Neural progenitor cell (in vitro differentiated cells): ENCODE results near the gene RALGAPA2. TPM values are rescaled to one million over a fixed set of nuclear protein-coding genes. Genes with fewer than 3 reads are reported as not detected.
A peak's percentile ranks its signal among the peaks of the same experiment; 100 is the strongest.

Source experiments
- DNase-seq: peaks from one replicate; pipeline ENCODE4 v3.0.0-alpha.2; 2016; ENCODE audit warnings: low spot score
- H2AFZ ChIP-seq: fragments of 200-600 bp; sonication (generic); replicated peaks from 2 replicates; pipeline ENCODE4 v1.6.1; 2016; ENCODE audit warnings: antibody characterized with exemption
- H3F3A ChIP-seq: fragments of 200-600 bp; sonication (generic); 2 replicates; pipeline ENCODE4 v1.6.1; 2016; ENCODE audit warnings: antibody characterized with exemption, low read depth
- H3K27ac ChIP-seq: fragments of 200-600 bp; sonication (generic); 2 replicates; pipeline ENCODE4 v1.5.1; 2016; ENCODE audit warnings: mild to moderate bottlenecking
- H3K27me3 ChIP-seq: fragments of 200-600 bp; sonication (generic); 2 replicates; pipeline ENCODE4 v1.6.1; 2016; ENCODE audit warnings: mild to moderate bottlenecking, moderate library complexity
- H3K36me3 ChIP-seq: fragments of 200-600 bp; sonication (generic); 2 replicates; pipeline ENCODE4 v1.5.1; 2016
- H3K4me1 ChIP-seq: fragments of 200-600 bp; sonication (generic); 2 replicates; pipeline ENCODE4 v1.6.1; 2016; ENCODE audit warnings: mixed run types
- H3K4me2 ChIP-seq: fragments of 200-600 bp; sonication (generic); 2 replicates; pipeline ENCODE4 v1.6.1; 2016
- H3K4me3 ChIP-seq: fragments of 200-600 bp; sonication (generic); 2 replicates; pipeline ENCODE4 v1.5.1; 2016
- H3K79me2 ChIP-seq: fragments of 200-600 bp; sonication (generic); 2 replicates; pipeline ENCODE4 v1.6.1; 2016; ENCODE audit warnings: low read depth
- H3K9ac ChIP-seq: fragments of 200-600 bp; sonication (generic); 2 replicates; pipeline ENCODE4 v1.6.1; 2016
- H3K9me3 ChIP-seq: fragments of 200-600 bp; sonication (generic); 2 replicates; pipeline ENCODE4 v1.5.1; 2016; ENCODE audit warnings: low read depth
- H4K20me1 ChIP-seq: fragments of 200-600 bp; sonication (generic); 2 replicates; pipeline ENCODE4 v1.6.1; 2016; ENCODE audit warnings: low read depth
- H3K27ac Mint-ChIP-seq: 3 replicates; pipeline ENCODE4 v1.8.0; 2021; ENCODE audit warnings: mixed read lengths
- H3K27me3 Mint-ChIP-seq: 2 replicates; pipeline ENCODE4 v1.8.0; 2022; ENCODE audit warnings: low read depth, mild to moderate bottlenecking, inconsistent platforms, moderate library complexity, mixed read lengths; ENCODE audit not compliant: insufficient read depth
- H3K36me3 Mint-ChIP-seq: 3 replicates; pipeline ENCODE4 v1.8.0; 2021; ENCODE audit warnings: mixed read lengths
- H3K4me1 Mint-ChIP-seq: 3 replicates; pipeline ENCODE4 v1.8.0; 2021; ENCODE audit warnings: mixed read lengths
- H3K4me3 Mint-ChIP-seq: 3 replicates; pipeline ENCODE4 v1.8.0; 2021; ENCODE audit warnings: mild to moderate bottlenecking, moderate library complexity, mixed read lengths
- H3K9me3 Mint-ChIP-seq: 3 replicates; pipeline ENCODE4 v1.8.0; 2020; ENCODE audit warnings: mixed read lengths
- EZH2 ChIP-seq: fragments of 200-600 bp; sonication (generic); IDR thresholded peaks from 2 replicates; pipeline ENCODE4 v1.6.1; 2017; ENCODE audit warnings: antibody characterized with exemption, mild to moderate bottlenecking, moderate library complexity
- EZH2phosphoT487 ChIP-seq: fragments of 200-600 bp; sonication (generic); IDR thresholded peaks from 2 replicates; pipeline ENCODE4 v1.6.1; 2017; ENCODE audit warnings: antibody characterized with exemption
- total RNA-seq: library from RNA; depleted of rRNA; stranded (reverse); fragments of >200 nt; gene quantifications from 2 replicates; pipeline ENCODE4 v1.2.3, GENCODE V29; 2015; ENCODE audit warnings: low replicate concordance
- TF ChIP-seq, protein P1 (sequence below): fragments of 200-600 bp; sonication (generic); IDR thresholded peaks from 2 replicates; pipeline ENCODE4 v1.5.1; 2017; ENCODE audit warnings: antibody characterized with exemption, mild to moderate bottlenecking

RALGAPA2 gene
- total RNA-seq, 1 donor from 2014 or later: 25.9 TPM

DNA sequence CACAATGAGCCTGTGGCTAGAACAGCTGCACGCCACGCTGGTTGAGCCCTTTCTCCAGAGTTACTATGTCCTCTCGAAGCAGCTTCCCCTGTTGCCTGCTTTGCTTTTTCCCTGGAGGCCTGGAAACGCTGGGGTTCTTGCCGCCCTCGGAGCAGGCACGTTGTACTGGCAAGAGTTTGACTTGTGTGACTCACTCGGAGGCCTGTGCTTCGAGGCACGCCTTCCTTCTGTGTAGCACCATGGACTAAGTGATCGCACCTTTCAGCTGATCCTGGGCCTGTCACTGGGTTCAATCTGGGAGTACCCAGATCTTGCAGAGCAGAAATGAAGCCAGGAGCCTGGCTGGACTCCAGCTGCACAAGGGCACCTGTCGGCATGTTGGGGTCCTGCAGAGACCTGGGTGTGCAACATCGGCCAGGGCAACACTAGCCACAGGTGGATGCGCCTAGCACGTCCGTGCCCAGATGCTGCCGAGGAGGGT is 339.3 kb downstream of the RALGAPA2 start:
- no peak overlapping the region for H3K4me3 ChIP-seq
- DNase-seq: no peak
- peaks cover 30% of the 10 kb centered on the region for H4K20me1 ChIP-seq
- no peak overlapping the region for H3K9ac ChIP-seq
- peaks cover 84% of the 10 kb centered on the region for H3K27me3 ChIP-seq
- peak overlapping the region; percentile 1 for H3K4me2 ChIP-seq
- peaks cover 18% of the 10 kb centered on the region for H3K4me1 Mint-ChIP-seq
- H3K36me3 ChIP-seq: no peaks in the 10 kb centered on the region
- peaks cover 7% of the 10 kb centered on the region for H3K4me1 ChIP-seq
- H3K27ac ChIP-seq: no peak overlapping the region
- H2AFZ ChIP-seq: no peak overlapping the region
- TF ChIP-seq, protein P1, sequence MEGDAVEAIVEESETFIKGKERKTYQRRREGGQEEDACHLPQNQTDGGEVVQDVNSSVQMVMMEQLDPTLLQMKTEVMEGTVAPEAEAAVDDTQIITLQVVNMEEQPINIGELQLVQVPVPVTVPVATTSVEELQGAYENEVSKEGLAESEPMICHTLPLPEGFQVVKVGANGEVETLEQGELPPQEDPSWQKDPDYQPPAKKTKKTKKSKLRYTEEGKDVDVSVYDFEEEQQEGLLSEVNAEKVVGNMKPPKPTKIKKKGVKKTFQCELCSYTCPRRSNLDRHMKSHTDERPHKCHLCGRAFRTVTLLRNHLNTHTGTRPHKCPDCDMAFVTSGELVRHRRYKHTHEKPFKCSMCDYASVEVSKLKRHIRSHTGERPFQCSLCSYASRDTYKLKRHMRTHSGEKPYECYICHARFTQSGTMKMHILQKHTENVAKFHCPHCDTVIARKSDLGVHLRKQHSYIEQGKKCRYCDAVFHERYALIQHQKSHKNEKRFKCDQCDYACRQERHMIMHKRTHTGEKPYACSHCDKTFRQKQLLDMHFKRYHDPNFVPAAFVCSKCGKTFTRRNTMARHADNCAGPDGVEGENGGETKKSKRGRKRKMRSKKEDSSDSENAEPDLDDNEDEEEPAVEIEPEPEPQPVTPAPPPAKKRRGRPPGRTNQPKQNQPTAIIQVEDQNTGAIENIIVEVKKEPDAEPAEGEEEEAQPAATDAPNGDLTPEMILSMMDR: no peak
- TF ChIP-seq EZH2 (no peak), EZH2phosphoT487 (no peak)
- no peak overlapping the region for H3K27ac Mint-ChIP-seq
- peaks cover 54% of the 10 kb centered on the region for H3K27me3 Mint-ChIP-seq
- H3K9me3 Mint-ChIP-seq: peaks cover 8% of the 10 kb centered on the region
- peaks cover 33% of the 10 kb centered on the region for H3F3A ChIP-seq
- no peaks in the 10 kb centered on the region for H3K9me3 ChIP-seq
- H3K36me3 Mint-ChIP-seq: peaks cover 2% of the 10 kb centered on the region
- H3K4me3 Mint-ChIP-seq: no peak overlapping the region
- H3K79me2 ChIP-seq: no peaks in the 10 kb centered on the region

DNA sequence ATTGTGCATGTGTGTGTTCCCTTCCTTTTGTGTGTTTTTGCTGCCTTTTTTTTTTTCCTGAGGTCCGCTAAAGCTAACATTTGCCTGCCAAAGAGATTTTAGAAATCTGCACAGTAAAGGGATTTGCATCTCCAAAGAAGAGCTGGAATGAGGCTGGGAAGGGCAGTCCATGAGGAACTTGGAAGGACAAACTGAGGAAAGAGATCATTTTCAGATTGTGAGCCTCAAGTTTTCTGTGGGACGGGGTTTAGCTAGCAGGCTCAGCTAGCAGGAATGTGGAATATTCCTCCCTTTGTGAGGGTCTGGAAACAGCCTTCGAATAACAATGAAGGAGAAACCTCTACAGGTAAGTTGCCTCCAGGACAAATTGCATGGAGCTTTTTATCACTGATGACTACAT is 340.8 kb downstream of the RALGAPA2 start:
- peaks cover 39% of the 10 kb centered on the region for H3F3A ChIP-seq
- peaks cover 12% of the 10 kb centered on the region for H3K4me1 ChIP-seq
- H4K20me1 ChIP-seq: peaks cover 37% of the 10 kb centered on the region
- H3K9me3 ChIP-seq: no peaks in the 10 kb centered on the region
- H3K79me2 ChIP-seq: no peaks in the 10 kb centered on the region
- H3K27ac Mint-ChIP-seq: no peak overlapping the region
- no peak overlapping the region for H3K4me2 ChIP-seq
- no peaks in the 10 kb centered on the region for H3K36me3 ChIP-seq
- peaks cover 99% of the 10 kb centered on the region for H3K27me3 ChIP-seq
- TF ChIP-seq EZH2phosphoT487 (no peak), EZH2 (peak; percentile 35)
- TF ChIP-seq, protein P1: no peak
- DNase-seq: peak; percentile 43
- H2AFZ ChIP-seq: no peak overlapping the region
- H3K36me3 Mint-ChIP-seq: peaks cover 2% of the 10 kb centered on the region
- H3K4me1 Mint-ChIP-seq: peaks cover 18% of the 10 kb centered on the region
- H3K4me3 Mint-ChIP-seq: peak overlapping the region; percentile 69
- peaks cover 61% of the 10 kb centered on the region for H3K27me3 Mint-ChIP-seq
- H3K27ac ChIP-seq: no peak overlapping the region
- peaks cover 8% of the 10 kb centered on the region for H3K9me3 Mint-ChIP-seq
- no peak overlapping the region for H3K4me3 ChIP-seq
- no peak overlapping the region for H3K9ac ChIP-seq

DNA sequence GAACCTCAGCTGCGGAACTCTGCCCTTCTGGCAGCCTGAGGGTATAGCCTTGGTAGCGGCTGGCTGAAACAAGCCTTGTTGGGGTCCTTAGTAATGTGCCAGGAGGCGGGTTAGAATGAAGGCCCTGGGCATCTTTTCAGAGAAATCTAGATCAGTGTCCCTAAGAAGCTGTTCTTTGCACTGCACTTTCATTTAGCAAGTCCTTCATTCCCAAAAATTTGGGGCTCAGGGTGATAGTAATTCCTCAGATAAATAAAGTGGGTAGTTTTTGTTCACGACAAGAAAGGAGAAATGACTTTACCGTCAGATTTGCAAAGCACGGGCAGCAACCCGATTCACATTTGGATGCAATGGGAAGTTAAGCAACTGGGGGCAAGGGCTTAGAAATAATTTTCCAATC is 341.4 kb downstream of the RALGAPA2 start:
- Histone ChIP-seq H3K4me1 (peaks cover 17% of the 10 kb centered on the region), H3F3A (peaks cover 43% of the 10 kb centered on the region), H3K27ac (no peak overlapping the region), H3K9ac (no peak overlapping the region), H3K36me3 (no peaks in the 10 kb centered on the region), H3K4me3 (no peak overlapping the region), H3K79me2 (no peaks in the 10 kb centered on the region), H3K9me3 (no peaks in the 10 kb centered on the region), H3K4me2 (no peak overlapping the region), H2AFZ (no peak overlapping the region), H4K20me1 (peaks cover 42% of the 10 kb centered on the region), H3K27me3 (peaks cover 100% of the 10 kb centered on the region)
- peak; percentile 40 for DNase-seq
- peak overlapping the region; percentile 69 for H3K4me3 Mint-ChIP-seq
- H3K9me3 Mint-ChIP-seq: peaks cover 8% of the 10 kb centered on the region
- TF ChIP-seq EZH2 (no peak), EZH2phosphoT487 (peak; percentile 55)
- TF ChIP-seq, protein P1: peak; percentile 2
- no peak overlapping the region for H3K27ac Mint-ChIP-seq
- peaks cover 22% of the 10 kb centered on the region for H3K4me1 Mint-ChIP-seq
- peaks cover 2% of the 10 kb centered on the region for H3K36me3 Mint-ChIP-seq
- H3K27me3 Mint-ChIP-seq: peaks cover 64% of the 10 kb centered on the region
